ENCODE data around the gene CDON.

CDON gene

DNA sequence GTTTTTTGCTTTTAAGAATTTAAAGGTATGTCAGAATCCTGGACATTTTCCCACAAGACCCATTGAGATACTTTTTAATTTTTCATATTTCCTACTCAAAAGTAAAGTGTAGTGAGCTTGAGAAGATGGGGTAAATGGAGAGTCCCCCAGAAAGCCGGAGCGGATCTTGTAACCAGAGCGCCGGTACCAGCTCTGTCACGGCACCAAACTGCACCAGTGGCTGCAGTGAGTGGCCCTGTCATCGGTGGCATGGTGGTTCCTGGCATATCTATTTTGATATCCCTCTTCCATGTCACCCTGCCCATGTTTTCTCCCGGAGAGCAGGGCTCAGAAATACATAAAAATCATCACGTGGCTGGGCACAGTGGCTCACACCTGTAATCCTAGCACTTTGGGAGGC, 139.0 kb downstream of the CDON start:
- Histone ChIP-seq H4K91ac (ENCODE audit: low read depth, low read length) (no peak overlapping the region), H3K79me1 (ENCODE audit: low read length) (peaks cover 4% of the 10 kb centered on the region), H2AK5ac (ENCODE audit: low read length) (no peak overlapping the region), H3K4me2 (ENCODE audit: low read length) (no peak overlapping the region), H3K4me1 (ENCODE audit: control insufficient read depth in 1 of 2, insufficient read depth in 2 of 2, low read length in 2 of 2) (peaks cover 12 to 18% of the 10 kb centered on the region in 2 experiments), H3K23ac (ENCODE audit: low read length) (no peak overlapping the region), H2BK5ac (ENCODE audit: low read depth, low read length, poor library complexity) (no peak overlapping the region), H3K27me3 (ENCODE audit: insufficient read depth, low read length) (no peaks in the 10 kb centered on the region), H3K18ac (ENCODE audit: low read length) (no peak overlapping the region), H2BK120ac (ENCODE audit: insufficient read depth, low read length, poor library complexity) (no peak overlapping the region), H3K27ac (ENCODE audit: low read depth, low read length) (no peak overlapping the region), H3K9ac (ENCODE audit: low read length) (no peak overlapping the region), H3K9me3 (ENCODE audit: insufficient read depth, low read depth, low read length) (no peaks in the 10 kb centered on the region), H3K4ac (ENCODE audit: low read depth, low read length) (no peak overlapping the region), H2BK12ac (ENCODE audit: low read length) (peak overlapping the region; percentile 3), H3K4me3 (ENCODE audit: low read depth, low read length) (no peak overlapping the region), H4K8ac (ENCODE audit: low read depth, low read length) (no peak overlapping the region), H3K79me2 (ENCODE audit: control insufficient read depth, insufficient read depth, low read length, poor library complexity) (no peaks in the 10 kb centered on the region), H3K14ac (ENCODE audit: low read length) (no peak overlapping the region), H2AFZ (ENCODE audit: insufficient read depth, low read length, poor library complexity) (no peak overlapping the region), H3K36me3 (ENCODE audit: control insufficient read depth in 1 of 2, insufficient read depth in 2 of 2, low read length in 2 of 2) (no peaks in the 10 kb centered on the region), H4K12ac (ENCODE audit: low read depth, low read length) (no peak overlapping the region)
- DNase-seq, result no peak
- WGBS (ENCODE audit: extremely low coverage, insufficient coverage, insufficient read length), result no CpG with 5 or more reads among the region's 8 CpGs

DNA sequence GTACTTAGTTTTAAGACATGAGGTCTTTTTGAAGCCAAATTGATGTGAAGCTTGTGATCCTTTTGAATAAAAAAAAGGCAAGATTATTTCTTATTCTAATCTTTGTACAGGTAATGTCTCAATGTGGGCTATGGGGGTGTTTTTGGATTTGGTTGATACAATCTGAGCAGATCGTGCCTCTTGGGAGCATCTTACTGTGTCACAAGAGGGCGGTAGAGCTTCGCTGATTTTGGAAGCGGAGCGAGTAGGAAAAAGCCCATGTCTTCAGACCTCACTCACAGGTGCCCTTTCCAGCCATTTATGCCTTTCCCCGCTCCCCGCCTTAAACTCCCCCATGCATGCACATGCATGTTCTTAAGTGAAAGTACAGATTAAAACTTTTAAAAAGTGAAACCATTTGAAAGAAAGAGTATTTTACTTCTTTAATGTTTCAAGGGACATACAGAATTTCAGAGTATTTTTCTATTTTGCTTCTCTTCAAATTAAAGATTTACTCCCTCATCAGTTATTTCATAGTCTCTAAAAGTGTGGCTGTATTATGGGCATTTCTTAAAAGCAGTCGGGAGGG, 139.6 kb downstream of the CDON start:
- DNase-seq, result peak; percentile 60 to 89
- no peaks in the 10 kb centered on the region for H3K79me2 ChIP-seq (ENCODE audit: control insufficient read depth, insufficient read depth, low read length, poor library complexity)

DNA sequence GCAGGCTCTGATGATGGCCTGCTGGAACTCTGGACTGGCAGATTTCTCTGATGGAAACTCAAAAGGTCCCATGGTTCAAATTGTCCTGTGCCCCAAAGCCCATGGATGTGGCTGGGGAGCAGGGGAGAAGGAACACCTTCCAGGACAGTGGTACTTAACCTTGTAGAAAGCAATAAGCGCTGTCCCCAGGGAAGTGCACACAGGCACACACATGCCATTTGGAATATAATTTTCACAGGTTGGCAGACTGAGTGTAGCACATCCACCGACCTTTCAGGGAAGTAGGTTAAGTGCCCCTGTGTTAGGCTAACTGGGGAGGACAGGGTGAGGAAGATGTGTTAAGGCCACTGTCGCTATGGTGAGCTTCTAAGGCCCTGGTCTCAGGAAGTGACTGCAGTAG, 140.5 kb downstream of the CDON start:
- Histone ChIP-seq H2BK5ac (ENCODE audit: low read depth, low read length, poor library complexity) (no peak overlapping the region), H3K79me1 (ENCODE audit: low read length) (peaks cover 4% of the 10 kb centered on the region), H4K8ac (ENCODE audit: low read depth, low read length) (no peak overlapping the region), H3K9me3 (ENCODE audit: insufficient read depth, low read depth, low read length) (no peaks in the 10 kb centered on the region), H3K79me2 (ENCODE audit: control insufficient read depth, insufficient read depth, low read length, poor library complexity) (no peaks in the 10 kb centered on the region), H4K12ac (ENCODE audit: low read depth, low read length) (no peak overlapping the region), H3K18ac (ENCODE audit: low read length) (no peak overlapping the region), H3K36me3 (ENCODE audit: control insufficient read depth in 1 of 2, insufficient read depth in 2 of 2, low read length in 2 of 2) (no peaks in the 10 kb centered on the region), H2BK120ac (ENCODE audit: insufficient read depth, low read length, poor library complexity) (no peak overlapping the region), H3K23ac (ENCODE audit: low read length) (no peak overlapping the region), H3K14ac (ENCODE audit: low read length) (no peak overlapping the region), H2AFZ (ENCODE audit: insufficient read depth, low read length, poor library complexity) (no peak overlapping the region), H3K9ac (ENCODE audit: low read length) (no peak overlapping the region), H3K27me3 (ENCODE audit: insufficient read depth, low read length) (no peaks in the 10 kb centered on the region), H3K4me1 (ENCODE audit: control insufficient read depth in 1 of 2, insufficient read depth in 2 of 2, low read length in 2 of 2) (peaks cover 12 to 18% of the 10 kb centered on the region in 2 experiments), H3K4ac (ENCODE audit: low read depth, low read length) (no peak overlapping the region), H3K4me3 (ENCODE audit: low read depth, low read length) (no peak overlapping the region), H4K91ac (ENCODE audit: low read depth, low read length) (no peak overlapping the region), H2BK12ac (ENCODE audit: low read length) (no peak overlapping the region), H2AK5ac (ENCODE audit: low read length) (no peak overlapping the region), H3K4me2 (ENCODE audit: low read length) (no peak overlapping the region), H3K27ac (ENCODE audit: low read depth, low read length) (no peak overlapping the region)
- DNase-seq, result no peak
- WGBS (ENCODE audit: extremely low coverage, insufficient coverage, insufficient read length), result no CpG with 5 or more reads among the region's 3 CpGs

More for the DNA sequence above, 139.6 kb downstream of the CDON start:
- Histone ChIP-seq H3K9ac (ENCODE audit: low read length) (no peak overlapping the region), H2BK5ac (ENCODE audit: low read depth, low read length, poor library complexity) (no peak overlapping the region), H2AK5ac (ENCODE audit: low read length) (no peak overlapping the region), H3K27me3 (ENCODE audit: insufficient read depth, low read length) (no peaks in the 10 kb centered on the region), H2BK12ac (ENCODE audit: low read length) (no peak overlapping the region), H3K14ac (ENCODE audit: low read length) (no peak overlapping the region), H3K27ac (ENCODE audit: low read depth, low read length) (no peak overlapping the region), H3K36me3 (ENCODE audit: control insufficient read depth in 1 of 2, insufficient read depth in 2 of 2, low read length in 2 of 2) (no peaks in the 10 kb centered on the region), H3K4ac (ENCODE audit: low read depth, low read length) (no peak overlapping the region), H3K18ac (ENCODE audit: low read length) (no peak overlapping the region), H3K4me3 (ENCODE audit: low read depth, low read length) (no peak overlapping the region), H4K12ac (ENCODE audit: low read depth, low read length) (no peak overlapping the region), H4K8ac (ENCODE audit: low read depth, low read length) (no peak overlapping the region), H3K4me1 (ENCODE audit: control insufficient read depth in 1 of 2, insufficient read depth in 2 of 2, low read length in 2 of 2) (peaks cover 12 to 18% of the 10 kb centered on the region in 2 experiments), H3K79me1 (ENCODE audit: low read length) (peaks cover 4% of the 10 kb centered on the region), H3K23ac (ENCODE audit: low read length) (no peak overlapping the region), H2BK120ac (ENCODE audit: insufficient read depth, low read length, poor library complexity) (no peak overlapping the region), H4K91ac (ENCODE audit: low read depth, low read length) (no peak overlapping the region), H2AFZ (ENCODE audit: insufficient read depth, low read length, poor library complexity) (no peak overlapping the region), H3K4me2 (ENCODE audit: low read length) (no peak overlapping the region), H3K9me3 (ENCODE audit: insufficient read depth, low read depth, low read length) (no peaks in the 10 kb centered on the region)
- WGBS (ENCODE audit: extremely low coverage, insufficient coverage, insufficient read length), result no CpG with 5 or more reads among the region's 8 CpGs

DNA sequence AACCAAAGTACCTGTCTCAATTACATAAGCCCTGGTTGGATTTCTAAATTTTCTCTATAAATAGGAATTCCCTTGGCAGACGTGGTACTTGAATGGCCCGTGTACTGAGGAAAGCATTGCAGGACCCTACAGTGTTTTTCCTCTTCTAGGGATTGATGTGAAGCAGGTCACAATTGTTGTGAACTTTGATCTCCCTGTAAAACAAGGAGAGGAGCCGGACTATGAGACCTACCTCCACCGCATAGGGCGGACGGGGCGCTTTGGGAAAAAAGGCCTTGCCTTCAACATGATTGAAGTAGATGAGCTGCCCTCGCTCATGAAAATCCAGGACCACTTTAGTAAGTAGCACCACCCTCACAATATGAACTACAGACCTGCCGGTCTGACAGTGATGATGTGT, 141.6 kb downstream of the CDON start:
- no peak overlapping the region for H3K14ac ChIP-seq (ENCODE audit: low read length)
- no peak overlapping the region for H3K4ac ChIP-seq (ENCODE audit: low read depth, low read length)
- H2BK120ac ChIP-seq (ENCODE audit: insufficient read depth, low read length, poor library complexity), result no peak overlapping the region
- H2BK12ac ChIP-seq (ENCODE audit: low read length), result no peak overlapping the region
- H3K9me3 ChIP-seq (ENCODE audit: insufficient read depth, low read depth, low read length), result no peaks in the 10 kb centered on the region
- H3K9ac ChIP-seq (ENCODE audit: low read length), result no peak overlapping the region
- H3K27me3 ChIP-seq (ENCODE audit: insufficient read depth, low read length), result no peaks in the 10 kb centered on the region
- no peak overlapping the region for H4K8ac ChIP-seq (ENCODE audit: low read depth, low read length)
- H3K4me3 ChIP-seq (ENCODE audit: low read depth, low read length), result no peak overlapping the region
- no peaks in the 10 kb centered on the region for H3K79me2 ChIP-seq (ENCODE audit: control insufficient read depth, insufficient read depth, low read length, poor library complexity)
- WGBS (ENCODE audit: extremely low coverage, insufficient coverage, insufficient read length), result no CpG with 5 or more reads among the region's 9 CpGs
- no peak overlapping the region for H2AFZ ChIP-seq (ENCODE audit: insufficient read depth, low read length, poor library complexity)
- H3K18ac ChIP-seq (ENCODE audit: low read length), result no peak overlapping the region
- no peak overlapping the region for H2BK5ac ChIP-seq (ENCODE audit: low read depth, low read length, poor library complexity)
- H3K79me1 ChIP-seq (ENCODE audit: low read length), result peaks cover 2% of the 10 kb centered on the region
- no peak for DNase-seq
- H3K4me1 ChIP-seq (ENCODE audit: control insufficient read depth in 1 of 2, insufficient read depth in 2 of 2, low read length in 2 of 2), result peaks cover 10 to 16% of the 10 kb centered on the region in 2 experiments
- no peak overlapping the region for H3K4me2 ChIP-seq (ENCODE audit: low read length)
- H2AK5ac ChIP-seq (ENCODE audit: low read length), result no peak overlapping the region
- no peaks in the 10 kb centered on the region for H3K36me3 ChIP-seq (ENCODE audit: control insufficient read depth in 1 of 2, insufficient read depth in 2 of 2, low read length in 2 of 2)
- H3K27ac ChIP-seq (ENCODE audit: low read depth, low read length), result no peak overlapping the region
- no peak overlapping the region for H3K23ac ChIP-seq (ENCODE audit: low read length)
- no peak overlapping the region for H4K91ac ChIP-seq (ENCODE audit: low read depth, low read length)
- H4K12ac ChIP-seq (ENCODE audit: low read depth, low read length), result no peak overlapping the region
